Activated T-cell treated with anti-CD3 and anti-CD28 coated beads, Interleukin-2, amount 50 U/mL, for 48 hours (primary cell): ENCODE data around the gene FAM120C.

Source experiments
- DNase-seq, 2 experiments: peaks; one replicate each; pipeline ENCODE4 v3.0.0-alpha.2; 2020

Gene FAM120C

GRCh38 chrX:54024350-54024749, 158.7 kb downstream of the FAM120C start:
- no peak for DNase-seq
